ENCODE measurements around the gene SLX4IP. TPM values are rescaled to one million over a fixed set of nuclear protein-coding genes. Genes with fewer than 3 reads are reported as not detected.

SLX4IP gene
- total and polyA plus RNA-seq, 2 of the 13 experiments (the other 11 are each of a cell fraction or from before 2014, with no cell fraction given) = 3.6 to 7.3 TPM

- ChIA-PET CTCF (ENCODE audit: low intra/inter-chr PET ratio, low total read pairs) (no interaction called here), POLR2A (interaction anchor here (1.3 kb wide), 1 partner anchor 41 kb away, joined by 6 read pairs; the partner anchor contains the start of gene MKKS)
- WGBS (ENCODE audit: low lambda C conversion rate) = 96% methylated on average over 2 of the region's 2 CpGs
- Histone ChIP-seq H3K36me3 (replicated peaks in 1 of 2; ENCODE audit: control insufficient read depth in 1 of 2, insufficient read depth in 2 of 2, low read length in 2 of 2) (no peaks in the 10 kb centered on the region), H2AFZ (ENCODE audit: low read length) (no peak overlapping the region), H3K4me1 (ENCODE audit: insufficient read depth, low read length) (peaks cover 21% of the 10 kb centered on the region), H3K79me2 (ENCODE audit: insufficient read depth, low read length) (no peaks in the 10 kb centered on the region), H3K9me3 (ENCODE audit: low read length) (no peaks in the 10 kb centered on the region), H3K9ac (ENCODE audit: insufficient read depth, low read depth, low read length) (no peak overlapping the region), H3K4me2 (ENCODE audit: low read depth, low read length) (no peak overlapping the region), H3K27ac (ENCODE audit: extremely low read length, insufficient read depth, low read length) (no peak overlapping the region), H3K4me3 (replicated peaks in 1 of 3; ENCODE audit: insufficient read depth in 1 of 3, low read depth in 2 of 3, low read length in 3 of 3) (no peak overlapping the region), H4K20me1 (ENCODE audit: insufficient read depth, low read length) (no peaks in the 10 kb centered on the region), H3K27me3 (ENCODE audit: control insufficient read depth in 1 of 2, insufficient read depth in 2 of 2, low read length in 2 of 2) (no peaks in the 10 kb centered on the region)
- no peak for DNase-seq (ENCODE audit: low spot score)
- in situ Hi-C loops (cut with HindIII; ENCODE audit: extremely low pct_ligation_motif_present, low pct_unique_long_range_greater_than_20kb) (loop anchor here (10.0 kb wide), 1 partner anchor 60 kb away; no protein-coding TSS in a partner anchor), intact Hi-C loops (cut with micrococcal nuclease; ENCODE audit: unreplicated experiment) (no loop called here)
- no TSS peak for BruUV-seq (replicated peaks)
- no peak for FAIRE-seq
- no peak for TF ChIP-seq SAFB2 (CRISPR knock-in tag; IDR thresholded peaks at IDR 0.05; ENCODE audit: borderline replicate concordance, low read depth)
- no peak for TF ChIP-seq HHEX (CRISPR knock-in tag; IDR thresholded peaks at IDR 0.05)
- no peak for TF ChIP-seq TOPORS (CRISPR knock-in tag; IDR thresholded peaks at IDR 0.05)
- TF ChIP-seq ZNF136 (CRISPR knock-in tag; IDR thresholded peaks at IDR 0.05; ENCODE audit: low read depth) = no peak
- TF ChIP-seq U2AF2 (IDR thresholded peaks at IDR 0.05; ENCODE audit: low read depth, low read length) = no peak
- TF ChIP-seq ZFY (CRISPR knock-in tag; IDR thresholded peaks at IDR 0.05) = no peak
- no peak for TF ChIP-seq FOXM1 (CRISPR knock-in tag; IDR thresholded peaks at IDR 0.05)
- TF ChIP-seq LCORL (IDR thresholded peaks at IDR 0.05) = no peak
- TF ChIP-seq LCORL (CRISPR knock-in tag; IDR thresholded peaks at IDR 0.05) = no peak
- ATAC-seq = no peak
Measured at GRCh38 chr20:10475225-10475624, 40.1 kb downstream of the SLX4IP start.

GRCh38 chr20:10476319-10476724, 41.2 kb downstream of the SLX4IP start:
- WGBS (ENCODE audit: low lambda C conversion rate) = 97% methylated on average over 3 of the region's 3 CpGs
- FAIRE-seq (no peak), DNase-seq (ENCODE audit: low spot score) (no peak), ATAC-seq (no peak)
- ChIA-PET CTCF (ENCODE audit: low intra/inter-chr PET ratio, low total read pairs) (no interaction called here), POLR2A (interaction anchor here (0.7 kb wide), 1 partner anchor 11 kb away, joined by 4 read pairs; no protein-coding TSS in a partner anchor)
- Histone ChIP-seq H3K27me3 (ENCODE audit: control insufficient read depth in 1 of 2, insufficient read depth in 2 of 2, low read length in 2 of 2) (no peaks in the 10 kb centered on the region), H3K4me2 (ENCODE audit: low read depth, low read length) (no peak overlapping the region), H3K9me3 (ENCODE audit: low read length) (no peaks in the 10 kb centered on the region), H3K9ac (ENCODE audit: insufficient read depth, low read depth, low read length) (no peak overlapping the region), H3K79me2 (ENCODE audit: insufficient read depth, low read length) (no peaks in the 10 kb centered on the region), H4K20me1 (ENCODE audit: insufficient read depth, low read length) (no peaks in the 10 kb centered on the region), H3K4me1 (ENCODE audit: insufficient read depth, low read length) (peaks cover 14% of the 10 kb centered on the region), H2AFZ (ENCODE audit: low read length) (no peak overlapping the region), H3K36me3 (replicated peaks in 1 of 2; ENCODE audit: control insufficient read depth in 1 of 2, insufficient read depth in 2 of 2, low read length in 2 of 2) (no peaks in the 10 kb centered on the region), H3K27ac (ENCODE audit: extremely low read length, insufficient read depth, low read length) (no peak overlapping the region), H3K4me3 (replicated peaks in 1 of 3; ENCODE audit: insufficient read depth in 1 of 3, low read depth in 2 of 3, low read length in 3 of 3) (no peak overlapping the region)
- intact Hi-C loops (cut with micrococcal nuclease; ENCODE audit: unreplicated experiment) (no loop called here), in situ Hi-C loops (cut with HindIII; ENCODE audit: extremely low pct_ligation_motif_present, low pct_unique_long_range_greater_than_20kb) (loop anchor here (10.0 kb wide), 1 partner anchor 62 kb away; no protein-coding TSS in a partner anchor)
- no TSS peak for BruUV-seq (replicated peaks)
- TF ChIP-seq ZMYM4 (CRISPR knock-in tag; IDR thresholded peaks at IDR 0.05) (no peak), PITX1 (CRISPR knock-in tag; IDR thresholded peaks at IDR 0.05) (no peak), ZNF143 (CRISPR knock-in tag; IDR thresholded peaks at IDR 0.05) (no peak), MAFK (conservative IDR thresholded peaks at IDR 0.05 in 1 of 2, IDR thresholded peaks at IDR 0.05 in 1 of 2; ENCODE audit: low read length in 2 of 2) (peak in 1 of 2 experiments; percentile 36; a peak in 1 of 4 replicates), ZNF577 (CRISPR knock-in tag; IDR thresholded peaks at IDR 0.05; ENCODE audit: borderline replicate concordance, low read depth) (no peak), ZUFSP (CRISPR knock-in tag; IDR thresholded peaks at IDR 0.05; ENCODE audit: borderline replicate concordance) (no peak), SRY (CRISPR knock-in tag; IDR thresholded peaks at IDR 0.05) (no peak), CAMTA2 (CRISPR knock-in tag; IDR thresholded peaks at IDR 0.05; ENCODE audit: borderline replicate concordance) (no peak), ZFY (CRISPR knock-in tag; IDR thresholded peaks at IDR 0.05) (no peak), SRSF1 (optimal IDR thresholded peaks at IDR 0.05; ENCODE audit: low read depth, low read length) (no peak), HMG20B (CRISPR knock-in tag; conservative IDR thresholded peaks at IDR 0.05) (no peak), ZIK1 (CRISPR knock-in tag; IDR thresholded peaks at IDR 0.05; ENCODE audit: borderline replicate concordance, low read depth) (no peak), ZNF652 (CRISPR knock-in tag; IDR thresholded peaks at IDR 0.05; ENCODE audit: borderline replicate concordance, low read depth) (no peak)
